ENCODE results near the gene CRB2.
A peak's percentile ranks its signal among the peaks of the same experiment; 100 is the strongest.

Gene CRB2

GRCh38 chr9:123348317-123348992 is 7.5 kb upstream of the CRB2 start:
- DNase-seq = no peak

- no peak for DNase-seq
Observed at GRCh38 chr9:123349033-123349432, 7.0 kb upstream of the CRB2 start.

DNA sequence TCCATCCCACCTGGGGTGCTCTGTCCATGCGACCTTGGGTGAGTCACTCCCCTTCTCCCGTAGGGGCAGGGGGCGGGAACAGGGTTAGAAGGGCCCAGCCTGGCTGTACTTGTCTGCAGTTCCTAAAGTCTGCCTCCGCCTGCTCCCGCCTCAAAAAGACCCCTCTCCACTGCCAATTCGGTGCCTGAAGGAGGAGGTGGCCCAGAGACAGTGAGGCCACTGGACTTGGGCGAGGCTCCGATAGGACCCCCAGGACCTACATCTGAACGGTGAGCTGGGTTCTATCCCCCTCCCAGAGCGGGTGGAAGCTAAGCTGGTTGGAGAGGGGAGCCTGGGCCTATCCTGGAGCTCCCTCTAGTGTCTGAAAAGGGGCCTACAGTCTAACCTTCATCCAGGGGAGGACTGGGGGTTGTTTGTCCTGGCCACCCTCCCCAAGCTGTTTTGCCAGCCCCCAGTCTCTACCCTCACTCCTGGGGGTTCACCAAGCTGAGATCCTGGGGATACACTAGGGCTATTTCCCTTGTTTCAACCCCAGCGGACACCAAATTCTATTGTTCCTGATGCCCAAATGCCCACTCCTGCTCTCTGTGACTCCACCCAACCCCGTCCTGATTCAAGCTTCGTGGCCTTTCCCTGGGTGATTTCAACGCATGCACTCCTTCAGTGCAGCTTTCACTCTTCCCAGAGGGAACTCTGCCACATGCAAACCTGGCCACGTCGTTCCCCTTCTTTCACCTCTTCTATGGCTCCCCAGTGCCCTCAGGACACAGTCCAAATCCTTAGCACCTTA is 6.1 kb upstream of the CRB2 start:
- DNase-seq = peak; percentile 50

DNA sequence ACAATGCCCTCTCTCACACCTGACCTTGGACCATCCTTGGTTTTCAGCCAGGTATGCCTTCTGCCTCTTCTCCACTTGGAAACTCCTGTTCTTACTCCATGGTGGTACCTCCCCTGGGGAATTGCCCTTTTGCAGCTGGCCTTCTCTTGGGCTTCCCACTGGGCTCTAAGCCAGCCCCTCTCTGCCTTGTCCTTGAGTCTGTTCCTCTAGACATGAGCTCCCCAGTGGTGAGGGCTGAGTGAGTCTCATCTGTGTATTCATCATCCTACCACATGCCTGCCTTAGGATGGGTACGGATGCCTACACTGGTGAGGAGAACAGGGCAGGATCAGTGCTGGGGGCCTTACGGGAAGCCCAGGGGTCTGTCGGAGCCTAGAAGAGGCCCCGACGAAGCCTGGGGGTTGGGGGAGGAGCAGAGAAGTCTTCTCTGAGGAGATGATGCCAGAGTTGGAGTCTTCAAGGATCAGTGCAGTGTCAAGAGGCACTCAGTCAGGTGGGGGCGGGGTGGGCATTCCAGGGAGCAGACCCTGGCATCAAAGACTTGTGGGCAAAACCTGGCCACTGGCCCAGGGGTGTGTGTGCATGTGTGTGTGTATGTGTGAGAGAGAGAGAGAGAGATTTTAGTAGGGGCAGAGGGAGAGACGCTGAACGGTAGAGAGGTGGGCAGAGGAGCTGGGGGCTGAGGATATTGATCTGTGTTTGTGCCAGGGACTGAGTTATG is 5.2 kb upstream of the CRB2 start:
- DNase-seq = no peak

GRCh38 chr9:123353041-123353440 is 3.0 kb upstream of the CRB2 start:
- no peak for DNase-seq

- peak; percentile 62 for DNase-seq
Observed at GRCh38 chr9:123353984-123354591, 1.9 kb upstream of the CRB2 start.

DNA sequence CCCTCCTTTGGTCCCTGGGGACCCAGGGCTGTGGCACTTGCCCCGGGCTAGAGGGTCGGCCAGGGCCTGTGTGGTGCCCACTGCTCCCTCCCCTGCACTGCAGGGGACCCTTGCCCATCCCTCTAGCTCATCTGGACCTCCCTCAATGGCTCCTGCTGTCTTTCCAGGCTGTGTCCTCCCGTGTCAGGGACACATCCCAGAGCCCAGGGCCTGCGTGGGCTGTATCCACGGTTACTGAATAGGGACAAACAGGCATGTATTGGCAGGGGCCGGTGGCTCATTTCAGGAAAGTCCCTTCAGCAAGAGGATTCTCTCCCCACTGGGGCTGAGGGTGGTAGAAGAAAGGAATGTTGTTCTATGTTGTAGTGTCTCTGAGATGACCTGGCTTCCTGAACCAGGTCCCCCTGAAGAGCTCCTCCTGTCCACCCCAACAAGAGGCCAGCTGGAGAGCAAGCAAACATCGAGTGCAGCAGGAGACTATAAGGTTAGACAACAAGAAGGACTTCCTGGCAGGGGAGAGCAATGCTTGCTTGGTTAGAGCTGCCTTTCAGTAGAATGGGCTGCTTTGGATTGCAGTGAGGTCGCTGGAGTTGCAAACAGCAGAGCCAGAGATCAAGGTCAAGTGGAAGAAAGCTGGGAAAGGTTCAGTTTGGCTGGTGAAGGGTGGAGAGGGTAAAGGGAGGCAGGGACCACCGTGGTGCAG is 1.0 kb upstream of the CRB2 start:
- DNase-seq = no peak

GRCh38 chr9:123356851-123357742 is 1.1 kb downstream of the CRB2 start:
- no peak for DNase-seq

- DNase-seq = no peak
Observed at GRCh38 chr9:123357743-123358059, 1.7 kb downstream of the CRB2 start.

DNA sequence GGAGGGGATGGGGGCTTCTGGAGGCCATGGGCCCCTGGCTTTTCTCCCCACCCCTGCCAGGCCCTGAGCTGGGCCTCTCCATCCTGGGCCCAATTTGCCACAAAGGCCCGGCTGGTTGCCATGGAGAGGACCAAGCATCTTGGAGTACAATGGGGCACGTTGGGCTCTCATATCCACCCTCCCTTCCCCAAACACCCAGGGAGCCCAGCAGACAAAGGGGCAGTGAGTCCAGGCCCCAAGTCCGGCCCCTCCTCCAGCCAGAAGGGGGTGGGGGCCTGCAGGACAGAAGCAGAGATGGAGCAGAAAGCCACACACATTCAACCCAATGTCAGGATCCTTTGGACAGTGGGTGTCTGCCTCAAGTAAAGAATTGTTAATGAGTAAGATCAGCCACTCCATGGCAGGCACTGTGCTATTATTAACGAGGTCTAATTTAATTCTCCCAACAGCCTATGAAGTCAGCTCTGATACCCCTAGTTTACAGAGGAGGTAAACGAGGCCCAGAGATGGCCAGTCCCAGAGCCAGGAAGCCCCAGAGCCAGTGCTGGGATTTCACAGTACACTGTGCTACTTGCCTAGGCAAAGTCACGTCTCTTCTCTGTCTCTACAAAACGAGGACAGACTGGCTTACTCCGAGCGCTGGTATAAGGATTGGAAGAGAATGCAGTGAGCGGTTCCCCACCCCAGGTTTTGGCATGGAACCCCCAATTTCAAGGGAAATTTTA is 2.3 kb downstream of the CRB2 start:
- DNase-seq = no peak

- DNase-seq = no peak
Observed at GRCh38 chr9:123359106-123359505, 3.1 kb downstream of the CRB2 start.

DNA sequence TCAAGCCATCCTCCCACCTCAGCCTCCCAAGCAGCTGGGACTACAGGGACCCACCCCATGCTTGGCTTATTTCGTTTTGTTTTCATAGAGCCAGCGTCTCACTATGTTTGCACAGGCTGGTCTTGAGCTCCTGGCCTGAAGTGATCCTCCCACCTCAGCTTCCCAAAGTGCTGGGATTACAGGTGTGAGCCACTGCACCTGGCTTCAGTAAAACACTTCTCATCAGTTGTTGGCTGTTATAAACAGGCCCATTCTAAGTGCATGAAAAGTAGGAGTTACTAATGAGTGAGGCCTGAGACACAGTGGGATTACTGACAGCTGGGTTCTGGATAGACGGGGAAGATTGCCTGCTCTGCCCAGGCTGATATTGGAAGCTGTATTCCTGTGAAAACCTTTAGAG is 3.5 kb downstream of the CRB2 start:
- DNase-seq = no peak

DNA sequence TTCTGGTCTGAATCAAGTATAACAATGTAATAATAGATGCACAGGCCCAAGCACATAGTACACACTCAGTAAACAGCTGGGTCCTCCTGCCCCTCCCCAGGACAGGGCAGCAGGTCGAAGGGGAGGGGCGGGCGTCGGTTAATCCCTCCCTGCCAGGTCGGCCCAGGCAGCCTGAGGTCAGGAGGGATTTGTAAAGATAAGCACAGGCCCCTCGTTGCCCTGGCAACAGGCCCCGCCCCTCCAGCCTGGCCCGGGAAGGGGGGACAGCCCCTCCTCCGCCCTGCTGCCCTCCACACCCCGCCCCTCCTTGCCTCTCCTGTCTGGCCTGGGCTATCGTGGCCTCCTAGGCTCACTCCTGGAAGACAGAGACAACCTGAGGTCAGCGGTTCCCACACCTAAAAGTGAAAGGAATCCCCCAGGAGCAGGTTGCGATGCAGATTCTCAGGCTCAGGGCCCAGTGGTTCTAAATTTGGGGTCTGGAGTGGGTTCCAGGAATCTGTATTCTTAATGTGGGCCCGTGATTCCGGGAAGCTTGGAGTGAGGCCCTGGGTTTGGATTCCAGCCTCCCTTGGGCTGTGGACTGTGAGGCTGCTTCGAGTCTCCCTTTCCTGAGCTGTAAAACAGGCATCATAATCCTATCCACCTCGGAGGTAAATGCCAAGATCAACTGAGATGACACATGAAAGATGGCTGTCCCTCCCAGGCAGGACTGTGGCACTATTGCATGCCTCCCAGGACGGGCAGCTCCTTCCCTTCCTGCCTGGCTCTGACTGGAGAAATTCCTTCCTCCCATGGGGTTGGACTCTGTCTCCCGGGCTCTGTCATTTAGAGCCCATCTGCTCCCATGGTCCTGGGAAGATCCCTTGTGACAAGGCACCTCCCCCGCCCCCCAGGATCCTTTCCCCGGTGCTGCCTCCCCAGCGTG is 4.4 kb downstream of the CRB2 start:
- DNase-seq = peak; percentile 29

DNA sequence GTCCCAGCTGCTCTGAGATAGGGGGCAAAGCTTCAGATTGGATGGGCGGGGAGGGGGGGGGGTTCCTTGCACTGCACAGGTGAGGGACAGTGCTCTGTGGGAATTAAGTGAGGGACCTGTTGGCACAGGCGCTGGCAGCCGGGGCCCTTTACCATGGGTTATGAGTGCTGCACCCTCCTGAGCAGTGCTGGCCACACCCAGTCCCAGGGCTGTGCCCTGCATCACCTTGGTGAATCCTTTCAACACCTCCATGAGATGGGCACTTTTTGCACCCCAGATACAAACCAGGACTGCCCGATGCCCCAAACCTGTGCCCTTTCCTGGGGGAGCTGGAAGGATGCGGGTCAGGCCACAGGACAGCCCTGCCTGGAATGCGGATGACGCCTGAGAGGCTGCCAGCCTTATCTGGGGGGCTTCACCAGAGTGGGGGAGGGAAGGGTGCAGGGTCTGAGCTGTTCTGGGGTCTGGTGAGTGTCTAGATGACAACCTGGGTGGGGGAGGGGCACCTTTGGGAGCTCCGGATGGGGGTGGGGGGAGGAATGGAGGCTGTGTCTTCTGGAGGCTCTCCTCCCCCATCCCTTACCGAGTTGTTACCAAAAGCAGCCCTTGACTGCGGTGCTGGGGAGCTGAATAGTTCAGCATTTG is 5.2 kb downstream of the CRB2 start:
- DNase-seq = no peak

DNA sequence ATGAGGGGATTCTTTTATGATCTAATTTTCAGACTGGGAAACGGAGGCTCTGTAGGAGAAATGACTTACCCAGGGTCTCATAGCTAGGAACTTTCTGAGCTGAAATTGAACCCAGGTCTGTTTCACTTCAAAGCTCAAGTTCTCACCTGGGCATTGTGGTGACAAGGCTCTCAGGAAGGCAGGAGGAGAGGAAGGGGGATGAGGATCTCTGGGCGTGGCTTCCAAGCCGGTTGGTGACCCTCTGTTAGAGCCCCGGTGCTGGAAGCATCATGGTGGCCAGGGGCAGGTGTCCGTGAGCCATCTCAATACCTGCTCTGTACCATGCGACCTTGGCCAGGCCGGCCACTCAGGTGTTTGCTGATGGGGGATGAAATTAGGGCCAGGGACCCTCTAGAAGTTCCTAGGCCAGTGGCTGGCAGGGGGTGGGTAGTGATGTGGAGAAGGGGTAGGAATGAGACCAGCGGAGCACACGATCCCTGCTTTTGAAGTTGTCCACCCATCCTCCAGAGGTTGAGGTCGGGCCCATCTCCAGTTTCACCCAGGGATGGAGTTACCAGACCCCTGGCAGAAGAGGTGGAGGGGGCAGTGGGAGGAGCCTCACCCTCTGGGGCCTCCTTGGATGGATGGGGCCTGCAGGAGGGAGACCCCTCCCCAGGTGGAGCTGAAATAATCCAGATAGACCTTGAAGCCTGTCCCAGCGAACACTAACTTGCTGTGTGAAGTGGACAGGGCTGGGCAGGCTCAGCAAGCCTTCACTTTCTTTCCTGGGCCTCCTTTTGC is 5.9 kb downstream of the CRB2 start:
- no peak for DNase-seq

GRCh38 chr9:123362856-123363255 is 6.9 kb downstream of the CRB2 start:
- no peak for DNase-seq

- no peak for DNase-seq
Observed at GRCh38 chr9:123364241-123364824, 8.3 kb downstream of the CRB2 start.

DNA sequence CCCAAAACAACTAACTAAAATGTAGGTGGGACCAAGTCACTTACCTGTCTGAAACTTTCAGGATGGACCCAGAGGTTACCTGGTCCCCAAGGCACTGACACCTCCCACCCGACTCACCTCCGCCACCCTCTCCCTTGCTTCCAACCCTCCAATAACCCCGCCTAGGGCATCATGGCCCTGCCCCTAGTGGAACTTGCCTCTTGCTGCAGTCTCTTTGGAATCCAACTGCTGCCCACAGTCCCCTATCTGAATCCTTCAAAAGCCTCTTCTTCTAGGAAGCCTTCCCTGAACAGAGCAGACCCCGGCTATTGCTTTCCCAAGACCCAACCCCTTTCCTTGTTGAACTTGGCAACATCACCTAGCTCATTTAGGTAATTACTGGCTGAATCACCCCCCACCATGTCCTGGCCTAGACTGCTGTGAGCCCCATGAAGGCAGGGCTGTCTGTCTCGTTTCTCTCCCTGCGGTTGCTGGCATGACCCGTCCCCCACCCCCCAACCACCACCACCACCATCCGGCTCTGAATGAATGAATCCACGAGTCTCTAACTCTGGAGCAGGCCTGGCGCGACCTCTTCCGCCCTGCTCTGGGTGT is 9.4 kb downstream of the CRB2 start:
- no peak for DNase-seq
